Activated naive CD4-positive, alpha-beta T cell treated with anti-CD3 and anti-CD28 coated beads, Interleukin-2, amount 10 ng/mL, durations not matched to agents 7 days and 5 days (primary cell): Measurements from ENCODE around the gene TMEM218.

Experiments
- CTCF ChIA-PET: fragments of 350-600 bp; sonication (Branson Sonifier 250); formaldehyde crosslinking; loops from one replicate; lab custom pipeline; 2021; ENCODE audit warnings: antibody characterized with exemption; lab: Charles Lee
- DNase-seq: peaks from one replicate; pipeline ENCODE4 v3.0.0-alpha.2; 2020
- H3K27ac Mint-ChIP-seq: one replicate; pipeline ENCODE4 v1.8.0; 2021; ENCODE audit warnings: mild to moderate bottlenecking, moderate library complexity, mixed read lengths
- H3K27me3 Mint-ChIP-seq: one replicate; pipeline ENCODE4 v1.8.0; 2021; ENCODE audit warnings: mild to moderate bottlenecking, mixed read lengths
- H3K36me3 Mint-ChIP-seq: one replicate; pipeline ENCODE4 v1.8.0; 2021; ENCODE audit warnings: mixed read lengths
- H3K4me1 Mint-ChIP-seq: one replicate; pipeline ENCODE4 v1.8.0; 2021; ENCODE audit warnings: mixed read lengths
- H3K4me3 Mint-ChIP-seq: one replicate; pipeline ENCODE4 v1.8.0; 2021; ENCODE audit warnings: mild to moderate bottlenecking, moderate library complexity, mixed read lengths
- H3K9me3 Mint-ChIP-seq: one replicate; pipeline ENCODE4 v1.8.0; 2021; ENCODE audit warnings: mixed read lengths

Gene TMEM218

GRCh38 chr11:125082611-125083311 is 28.7 kb downstream of the TMEM218 start:
- no peaks in the 10 kb centered on the region for H3K36me3 Mint-ChIP-seq
- CTCF ChIA-PET: interaction anchor here (1.0 kb wide), 1 partner anchor 267 kb away, joined by 3 read pairs; no protein-coding TSS in a partner anchor
- no peak overlapping the region for H3K4me3 Mint-ChIP-seq
- DNase-seq: no peak
- peaks cover 5% of the 10 kb centered on the region for H3K4me1 Mint-ChIP-seq
- peaks cover 7% of the 10 kb centered on the region for H3K27me3 Mint-ChIP-seq
- no peaks in the 10 kb centered on the region for H3K9me3 Mint-ChIP-seq
- no peak overlapping the region for H3K27ac Mint-ChIP-seq

GRCh38 chr11:125082040-125082439 is 29.4 kb downstream of the TMEM218 start:
- H3K4me3 Mint-ChIP-seq: no peak overlapping the region
- H3K27ac Mint-ChIP-seq: no peak overlapping the region
- peaks cover 3% of the 10 kb centered on the region for H3K4me1 Mint-ChIP-seq
- no peak for DNase-seq
- H3K9me3 Mint-ChIP-seq: no peaks in the 10 kb centered on the region
- CTCF ChIA-PET: interaction anchor here (1.1 kb wide), 1 partner anchor 11 kb away, joined by 3 read pairs; no protein-coding TSS in a partner anchor
- peaks cover 7% of the 10 kb centered on the region for H3K27me3 Mint-ChIP-seq
- no peaks in the 10 kb centered on the region for H3K36me3 Mint-ChIP-seq

- DNase-seq: no peak
- no peak overlapping the region for H3K4me3 Mint-ChIP-seq
- no peaks in the 10 kb centered on the region for H3K4me1 Mint-ChIP-seq
- H3K36me3 Mint-ChIP-seq: no peaks in the 10 kb centered on the region
- no peaks in the 10 kb centered on the region for H3K9me3 Mint-ChIP-seq
- no peak overlapping the region for H3K27ac Mint-ChIP-seq
- CTCF ChIA-PET: interaction anchor here (1.1 kb wide), 1 partner anchor 10 kb away, joined by 3 read pairs; no protein-coding TSS in a partner anchor
- peaks cover 7% of the 10 kb centered on the region for H3K27me3 Mint-ChIP-seq
These were observed 30.2 kb downstream of the TMEM218 start for GRCh38 chr11:125081098-125081798.

GRCh38 chr11:125080531-125080911 is 30.9 kb downstream of the TMEM218 start:
- H3K4me1 Mint-ChIP-seq: no peaks in the 10 kb centered on the region
- no peaks in the 10 kb centered on the region for H3K36me3 Mint-ChIP-seq
- peaks cover 7% of the 10 kb centered on the region for H3K27me3 Mint-ChIP-seq
- H3K27ac Mint-ChIP-seq: no peak overlapping the region
- CTCF ChIA-PET: no interaction called here
- H3K9me3 Mint-ChIP-seq: no peaks in the 10 kb centered on the region
- H3K4me3 Mint-ChIP-seq: no peak overlapping the region
- no peak for DNase-seq

- no peaks in the 10 kb centered on the region for H3K36me3 Mint-ChIP-seq
- H3K4me1 Mint-ChIP-seq: no peaks in the 10 kb centered on the region
- no peaks in the 10 kb centered on the region for H3K9me3 Mint-ChIP-seq
- DNase-seq: no peak
- CTCF ChIA-PET: no interaction called here
- H3K27me3 Mint-ChIP-seq: peaks cover 7% of the 10 kb centered on the region
- no peak overlapping the region for H3K27ac Mint-ChIP-seq
- H3K4me3 Mint-ChIP-seq: no peak overlapping the region
These were observed 31.4 kb downstream of the TMEM218 start for GRCh38 chr11:125079878-125080530.

- no peak for DNase-seq
- H3K36me3 Mint-ChIP-seq: no peaks in the 10 kb centered on the region
- peaks cover 10% of the 10 kb centered on the region for H3K27me3 Mint-ChIP-seq
- H3K9me3 Mint-ChIP-seq: no peaks in the 10 kb centered on the region
- CTCF ChIA-PET: no interaction called here
- H3K27ac Mint-ChIP-seq: no peak overlapping the region
- H3K4me3 Mint-ChIP-seq: no peak overlapping the region
- H3K4me1 Mint-ChIP-seq: no peaks in the 10 kb centered on the region
These were observed 32.1 kb downstream of the TMEM218 start for GRCh38 chr11:125079151-125079877.

- H3K9me3 Mint-ChIP-seq: no peaks in the 10 kb centered on the region
- CTCF ChIA-PET: interaction anchor here (0.9 kb wide), 1 partner anchor 65 kb away, joined by 4 read pairs; no protein-coding TSS in a partner anchor
- no peaks in the 10 kb centered on the region for H3K4me1 Mint-ChIP-seq
- H3K27ac Mint-ChIP-seq: no peak overlapping the region
- DNase-seq: no peak
- H3K36me3 Mint-ChIP-seq: no peaks in the 10 kb centered on the region
- peaks cover 14% of the 10 kb centered on the region for H3K27me3 Mint-ChIP-seq
- no peak overlapping the region for H3K4me3 Mint-ChIP-seq
These were observed 32.8 kb downstream of the TMEM218 start for GRCh38 chr11:125078516-125079140.

GRCh38 chr11:125078016-125078415 is 33.4 kb downstream of the TMEM218 start:
- Mint-ChIP-seq H3K27ac (no peak overlapping the region), H3K9me3 (no peaks in the 10 kb centered on the region)

GRCh38 chr11:125076378-125076945 is 35.0 kb downstream of the TMEM218 start:
- CTCF ChIA-PET: no interaction called here
- no peak overlapping the region for H3K4me3 Mint-ChIP-seq
- no peaks in the 10 kb centered on the region for H3K36me3 Mint-ChIP-seq
- DNase-seq: no peak
- H3K27ac Mint-ChIP-seq: no peak overlapping the region
- no peaks in the 10 kb centered on the region for H3K9me3 Mint-ChIP-seq
- peaks cover 12% of the 10 kb centered on the region for H3K27me3 Mint-ChIP-seq
- H3K4me1 Mint-ChIP-seq: peaks cover under 1% of the 10 kb centered on the region

More at GRCh38 chr11:125078016-125078415, 33.4 kb downstream of the TMEM218 start:
- Mint-ChIP-seq H3K4me3 (no peak overlapping the region), H3K27me3 (peaks cover 14% of the 10 kb centered on the region), H3K4me1 (no peaks in the 10 kb centered on the region), H3K36me3 (no peaks in the 10 kb centered on the region)
- CTCF ChIA-PET: interaction anchor here (0.9 kb wide), 1 partner anchor 66 kb away, joined by 4 read pairs; no protein-coding TSS in a partner anchor
- no peak for DNase-seq

- Mint-ChIP-seq H3K4me3 (no peak overlapping the region), H3K27me3 (peaks cover 17% of the 10 kb centered on the region), H3K4me1 (peaks cover 6% of the 10 kb centered on the region), H3K27ac (no peak overlapping the region), H3K9me3 (no peaks in the 10 kb centered on the region), H3K36me3 (no peaks in the 10 kb centered on the region)
- DNase-seq: no peak
- CTCF ChIA-PET: no interaction called here
These were observed 35.5 kb downstream of the TMEM218 start for GRCh38 chr11:125075900-125076317.

GRCh38 chr11:125075242-125075625 is 36.2 kb downstream of the TMEM218 start:
- DNase-seq: no peak
- Mint-ChIP-seq H3K9me3 (no peaks in the 10 kb centered on the region), H3K4me1 (peaks cover 13% of the 10 kb centered on the region), H3K27me3 (peaks cover 22% of the 10 kb centered on the region), H3K27ac (no peak overlapping the region), H3K4me3 (no peak overlapping the region), H3K36me3 (no peaks in the 10 kb centered on the region)
- CTCF ChIA-PET: no interaction called here

GRCh38 chr11:125074511-125075241 is 36.8 kb downstream of the TMEM218 start:
- no peak for DNase-seq
- peaks cover 27% of the 10 kb centered on the region for H3K27me3 Mint-ChIP-seq
- H3K27ac Mint-ChIP-seq: no peak overlapping the region
- no peaks in the 10 kb centered on the region for H3K36me3 Mint-ChIP-seq
- H3K4me1 Mint-ChIP-seq: peaks cover 18% of the 10 kb centered on the region
- CTCF ChIA-PET: no interaction called here
- no peaks in the 10 kb centered on the region for H3K9me3 Mint-ChIP-seq
- no peak overlapping the region for H3K4me3 Mint-ChIP-seq
